ENCODE measurements around the gene LUC7L3. TPM values are rescaled to one million over a fixed set of nuclear protein-coding genes. Genes with fewer than 3 reads are reported as not detected.

Gene LUC7L3
- total RNA-seq, 1 experiment from 2014 or later, result 185 TPM

DNA sequence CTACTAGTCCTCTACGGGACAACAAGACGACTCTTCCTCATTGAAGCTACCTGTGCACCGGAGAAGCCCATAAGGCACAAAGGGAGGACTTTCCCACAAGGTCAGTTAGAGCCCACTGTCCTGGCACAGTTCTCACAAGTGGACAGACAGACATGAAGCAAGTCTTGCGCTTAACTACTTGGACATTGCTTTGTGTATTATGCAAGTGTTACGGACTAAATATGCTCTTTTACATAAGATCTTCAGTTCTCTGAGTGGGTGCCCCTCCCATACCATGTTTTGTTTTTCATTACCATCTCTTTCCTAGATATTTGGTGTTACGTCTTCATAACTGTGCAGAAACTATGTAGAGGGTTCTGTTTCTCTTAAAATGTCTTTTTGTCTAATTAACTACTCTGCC lies 29.8 kb downstream of the LUC7L3 start:
- Histone ChIP-seq H3K4me1 (ENCODE audit: insufficient read depth, low read length, poor library complexity, severe bottlenecking) (no peaks in the 10 kb centered on the region), H3K27me3 (replicated peaks; ENCODE audit: insufficient read depth, low read depth, low read length, poor library complexity) (no peaks in the 10 kb centered on the region), H3K4me3 (ENCODE audit: low read depth, low read length, poor library complexity, severe bottlenecking) (no peak overlapping the region), H3K27ac (ENCODE audit: low read depth, low read length, poor library complexity, severe bottlenecking) (peak overlapping the region; percentile 1), H3K9me3 (ENCODE audit: low read depth, low read length, poor library complexity, severe bottlenecking) (no peaks in the 10 kb centered on the region), H3K36me3 (ENCODE audit: insufficient read depth, low read length, poor library complexity, severe bottlenecking) (peaks cover 100% of the 10 kb centered on the region)
- ChIA-PET CTCF (no interaction called here), POLR2A (ENCODE audit: low non-redundant PET) (no interaction called here)
- TF ChIP-seq EZH2 (IDR thresholded peaks at IDR 0.05; ENCODE audit: borderline replicate concordance, low read depth, low read length, poor library complexity, severe bottlenecking) (no peak), CTCF (conservative IDR thresholded peaks at IDR 0.05; ENCODE audit: low read depth, low read length) (no peak)
- no peak for DNase-seq (ENCODE audit: low spot score)
- no TSS peak for BruUV-seq (replicated peaks)
- intact Hi-C loops (cut with micrococcal nuclease; ENCODE audit: unreplicated experiment), result no loop called here

GRCh38 chr17:50754521-50754920 lies 35.1 kb downstream of the LUC7L3 start:
- TF ChIP-seq CTCF (conservative IDR thresholded peaks at IDR 0.05; ENCODE audit: low read depth, low read length), result no peak
- intact Hi-C loops (cut with micrococcal nuclease; ENCODE audit: unreplicated experiment), result no loop called here
- DNase-seq (ENCODE audit: low spot score), result no peak
- CTCF ChIA-PET, result no interaction called here
- Histone ChIP-seq H3K4me3 (ENCODE audit: low read depth, low read length, poor library complexity, severe bottlenecking) (no peak overlapping the region), H3K36me3 (ENCODE audit: insufficient read depth, low read length, poor library complexity, severe bottlenecking) (peaks cover 69% of the 10 kb centered on the region), H3K9me3 (ENCODE audit: low read depth, low read length, poor library complexity, severe bottlenecking) (no peaks in the 10 kb centered on the region), H3K27ac (ENCODE audit: low read depth, low read length, poor library complexity, severe bottlenecking) (no peak overlapping the region), H3K4me1 (ENCODE audit: insufficient read depth, low read length, poor library complexity, severe bottlenecking) (no peaks in the 10 kb centered on the region), H3K27me3 (replicated peaks; ENCODE audit: insufficient read depth, low read depth, low read length, poor library complexity) (no peaks in the 10 kb centered on the region)
- BruUV-seq (replicated peaks), result no TSS peak
- POLR2A ChIA-PET (ENCODE audit: low non-redundant PET), result no interaction called here

- Histone ChIP-seq H3K4me3 (ENCODE audit: low read depth, low read length, poor library complexity, severe bottlenecking) (no peak overlapping the region), H3K27me3 (replicated peaks; ENCODE audit: insufficient read depth, low read depth, low read length, poor library complexity) (no peaks in the 10 kb centered on the region), H3K36me3 (ENCODE audit: insufficient read depth, low read length, poor library complexity, severe bottlenecking) (peaks cover 29% of the 10 kb centered on the region), H3K9me3 (ENCODE audit: low read depth, low read length, poor library complexity, severe bottlenecking) (no peaks in the 10 kb centered on the region), H3K27ac (ENCODE audit: low read depth, low read length, poor library complexity, severe bottlenecking) (no peak overlapping the region), H3K4me1 (ENCODE audit: insufficient read depth, low read length, poor library complexity, severe bottlenecking) (peaks cover 4% of the 10 kb centered on the region)
- intact Hi-C loops (cut with micrococcal nuclease; ENCODE audit: unreplicated experiment), result no loop called here
- no peak for TF ChIP-seq CTCF (conservative IDR thresholded peaks at IDR 0.05; ENCODE audit: low read depth, low read length)
- no peak for TF ChIP-seq EZH2 (IDR thresholded peaks at IDR 0.05; ENCODE audit: borderline replicate concordance, low read depth, low read length, poor library complexity, severe bottlenecking)
- POLR2A ChIA-PET (ENCODE audit: low non-redundant PET), result interaction anchor here (0.6 kb wide), 1 partner anchor 586 kb away, joined by 7 read pairs; no protein-coding TSS in a partner anchor
- BruUV-seq (replicated peaks), result no TSS peak
- CTCF ChIA-PET, result no interaction called here
- no peak for DNase-seq (ENCODE audit: low spot score)
Observed at GRCh38 chr17:50758524-50758923, 39.1 kb downstream of the LUC7L3 start.
